Central memory CD8-positive, alpha-beta T cell (primary cell): ENCODE results near the gene KCNQ1.

Experiments
- ATAC-seq: fragments of 150-1000 bp; cut with Tn5 transposase; replicated peaks from 2 replicates; pipeline ENCODE4 v1.10.0; 2022; ENCODE audit warnings: mild to moderate bottlenecking, moderate FRiP score, moderate number of reproducible peaks; ENCODE audit not compliant: poor library complexity, severe bottlenecking; ENCODE audit errors: extremely low read depth
- DNase-seq, 2 donors: peaks; one replicate each; pipeline ENCODE4 v3.0.0; 2021; ENCODE audit warnings: low spot score in 2 of 2
- H3K27ac Mint-ChIP-seq: one replicate; pipeline ENCODE4 v1.8.0; 2022; ENCODE audit warnings: low read depth, mild to moderate bottlenecking, moderate library complexity, mixed read lengths
- H3K27me3 Mint-ChIP-seq: one replicate; pipeline ENCODE4 v1.8.0; 2022; ENCODE audit warnings: mixed read lengths
- H3K36me3 Mint-ChIP-seq: one replicate; pipeline ENCODE4 v1.8.0; 2022; ENCODE audit warnings: mild to moderate bottlenecking, moderate library complexity, mixed read lengths; ENCODE audit not compliant: insufficient read depth
- H3K4me1 Mint-ChIP-seq: one replicate; pipeline ENCODE4 v1.8.0; 2022; ENCODE audit warnings: mixed read lengths
- H3K4me3 Mint-ChIP-seq: one replicate; pipeline ENCODE4 v1.8.0; 2022; ENCODE audit warnings: mild to moderate bottlenecking, moderate library complexity, mixed read lengths
- H3K9me3 Mint-ChIP-seq: one replicate; pipeline ENCODE4 v1.8.0; 2022; ENCODE audit warnings: mixed read lengths

The KCNQ1 gene

GRCh38 chr11:2724653-2725367, 280.0 kb downstream of the KCNQ1 start:
- H3K36me3 Mint-ChIP-seq, result no peaks in the 10 kb centered on the region

GRCh38 chr11:2725368-2726300, 280.8 kb downstream of the KCNQ1 start:
- no peak for DNase-seq
- no peaks in the 10 kb centered on the region for H3K4me1 Mint-ChIP-seq
- ATAC-seq, result no peak
- H3K9me3 Mint-ChIP-seq, result no peaks in the 10 kb centered on the region
- no peak overlapping the region for H3K27ac Mint-ChIP-seq
- no peak overlapping the region for H3K4me3 Mint-ChIP-seq
- H3K36me3 Mint-ChIP-seq, result no peaks in the 10 kb centered on the region
- no peaks in the 10 kb centered on the region for H3K27me3 Mint-ChIP-seq

More at GRCh38 chr11:2724653-2725367, 280.0 kb downstream of the KCNQ1 start:
- DNase-seq, result no peak
- H3K27me3 Mint-ChIP-seq, result no peaks in the 10 kb centered on the region
- ATAC-seq, result no peak
- H3K4me1 Mint-ChIP-seq, result no peaks in the 10 kb centered on the region
- H3K27ac Mint-ChIP-seq, result no peak overlapping the region
- no peaks in the 10 kb centered on the region for H3K9me3 Mint-ChIP-seq
- H3K4me3 Mint-ChIP-seq, result no peak overlapping the region

GRCh38 chr11:2726964-2727363, 282.2 kb downstream of the KCNQ1 start:
- DNase-seq, result no peak
- H3K4me1 Mint-ChIP-seq, result no peaks in the 10 kb centered on the region
- no peak overlapping the region for H3K4me3 Mint-ChIP-seq
- H3K27ac Mint-ChIP-seq, result no peak overlapping the region
- no peaks in the 10 kb centered on the region for H3K36me3 Mint-ChIP-seq
- H3K27me3 Mint-ChIP-seq, result no peaks in the 10 kb centered on the region
- no peak for ATAC-seq
- H3K9me3 Mint-ChIP-seq, result no peaks in the 10 kb centered on the region

- Mint-ChIP-seq H3K4me3 (no peak overlapping the region), H3K9me3 (no peaks in the 10 kb centered on the region), H3K36me3 (no peaks in the 10 kb centered on the region), H3K27ac (no peak overlapping the region), H3K4me1 (no peaks in the 10 kb centered on the region), H3K27me3 (no peaks in the 10 kb centered on the region)
- DNase-seq (no peak), ATAC-seq (no peak)
These were observed 283.4 kb downstream of the KCNQ1 start for GRCh38 chr11:2728128-2728662.

GRCh38 chr11:2728663-2729332, 284.0 kb downstream of the KCNQ1 start:
- no peak overlapping the region for H3K27ac Mint-ChIP-seq
- no peaks in the 10 kb centered on the region for H3K27me3 Mint-ChIP-seq
- H3K4me3 Mint-ChIP-seq, result no peak overlapping the region
- no peaks in the 10 kb centered on the region for H3K9me3 Mint-ChIP-seq
- H3K4me1 Mint-ChIP-seq, result no peaks in the 10 kb centered on the region
- H3K36me3 Mint-ChIP-seq, result peaks cover under 1% of the 10 kb centered on the region
- DNase-seq, result no peak
- ATAC-seq, result no peak

GRCh38 chr11:2729841-2730240, 285.0 kb downstream of the KCNQ1 start:
- Mint-ChIP-seq H3K4me3 (no peak overlapping the region), H3K27ac (no peak overlapping the region), H3K36me3 (peaks cover 3% of the 10 kb centered on the region), H3K4me1 (no peaks in the 10 kb centered on the region), H3K27me3 (no peaks in the 10 kb centered on the region), H3K9me3 (no peaks in the 10 kb centered on the region)
- ATAC-seq, result no peak
- DNase-seq, result no peak

GRCh38 chr11:2730272-2731129, 285.7 kb downstream of the KCNQ1 start:
- Mint-ChIP-seq H3K36me3 (peaks cover 3% of the 10 kb centered on the region), H3K4me1 (no peaks in the 10 kb centered on the region), H3K4me3 (no peak overlapping the region), H3K27me3 (no peaks in the 10 kb centered on the region), H3K9me3 (no peaks in the 10 kb centered on the region), H3K27ac (no peak overlapping the region)
- ATAC-seq (no peak), DNase-seq (no peak)

- Mint-ChIP-seq H3K4me3 (no peak overlapping the region), H3K4me1 (no peaks in the 10 kb centered on the region), H3K27ac (no peak overlapping the region), H3K9me3 (no peaks in the 10 kb centered on the region), H3K36me3 (peaks cover 3% of the 10 kb centered on the region), H3K27me3 (no peaks in the 10 kb centered on the region)
- ATAC-seq (no peak), DNase-seq (no peak)
These were observed 286.6 kb downstream of the KCNQ1 start for GRCh38 chr11:2731130-2732125.

- H3K36me3 Mint-ChIP-seq, result peaks cover 3% of the 10 kb centered on the region
- no peaks in the 10 kb centered on the region for H3K4me1 Mint-ChIP-seq
- DNase-seq (no peak), ATAC-seq (no peak)
- H3K9me3 Mint-ChIP-seq, result no peaks in the 10 kb centered on the region
- no peak overlapping the region for H3K27ac Mint-ChIP-seq
- no peaks in the 10 kb centered on the region for H3K27me3 Mint-ChIP-seq
- no peak overlapping the region for H3K4me3 Mint-ChIP-seq
These were observed 287.6 kb downstream of the KCNQ1 start for GRCh38 chr11:2732261-2732939.

- no peaks in the 10 kb centered on the region for H3K27me3 Mint-ChIP-seq
- DNase-seq (no peak), ATAC-seq (no peak)
- H3K4me1 Mint-ChIP-seq, result no peaks in the 10 kb centered on the region
- no peaks in the 10 kb centered on the region for H3K9me3 Mint-ChIP-seq
- no peak overlapping the region for H3K27ac Mint-ChIP-seq
- peaks cover 3% of the 10 kb centered on the region for H3K36me3 Mint-ChIP-seq
- no peak overlapping the region for H3K4me3 Mint-ChIP-seq
These were observed 288.3 kb downstream of the KCNQ1 start for GRCh38 chr11:2732940-2733628.
